Lung (tissue), 12 donors: ENCODE data around the gene CPA2. TPM values are rescaled to one million over a fixed set of nuclear protein-coding genes. Genes with fewer than 3 reads are reported as not detected.
"Not testable (repeated sequence)": the region's sequence is repeated elsewhere in the genome, so short reads cannot be mapped to it uniquely, and the experiment has no call there.

Experiments used
- ATAC-seq: fragments of 200-7000 bp; cut with Tn5 transposase; one replicate; pipeline ENCODE4 v1.9.1; 2020; ENCODE audit warnings: moderate number of reproducible peaks; ENCODE audit not compliant: insufficient read depth, low FRiP score
- DNase-seq, 3 donors: peaks; one replicate each; pipeline ENCODE4 v3.0.0-alpha.2; 2013 to 2017
- H3K27ac ChIP-seq, 2 donors: one replicate each; pipeline ENCODE4 v1.5.1; 2013; ENCODE audit warnings: mild to moderate bottlenecking in 2 of 2, moderate library complexity in 2 of 2, control low read depth in 1 of 2, inconsistent platforms in 1 of 2, low read depth in 1 of 2, low read length in 1 of 2
- H3K27me3 ChIP-seq, 3 donors: one replicate each; pipeline ENCODE4 v1.5.1; 2013; ENCODE audit warnings: low read length in 2 of 3; ENCODE audit not compliant: control insufficient read depth in 3 of 3, insufficient read depth in 3 of 3
- H3K36me3 ChIP-seq, 4 donors: one replicate each; pipeline ENCODE4 v1.5.1; 2013; ENCODE audit warnings: low read length in 4 of 4, mild to moderate bottlenecking in 1 of 4, moderate library complexity in 1 of 4; ENCODE audit not compliant: control insufficient read depth in 4 of 4, insufficient read depth in 4 of 4
- H3K4me1 ChIP-seq, 5 donors: one replicate each; pipeline ENCODE4 v1.5.1; 2013; ENCODE audit warnings: low read length in 5 of 5, mild to moderate bottlenecking in 2 of 5, moderate library complexity in 1 of 5; ENCODE audit not compliant: control insufficient read depth in 5 of 5, insufficient read depth in 5 of 5
- H3K4me3 ChIP-seq: one replicate; pipeline ENCODE4 v1.5.1; 2013; ENCODE audit warnings: mild to moderate bottlenecking, control low read depth, moderate library complexity
- H3K9ac ChIP-seq, 2 donors: one replicate each; pipeline ENCODE4 v1.5.1; 2013; ENCODE audit warnings: low read length in 2 of 2, control low read depth in 1 of 2; ENCODE audit not compliant: insufficient read depth in 1 of 2
- H3K9me3 ChIP-seq, 4 donors: one replicate each; pipeline ENCODE4 v1.5.1; 2013; ENCODE audit warnings: low read length in 3 of 4, mild to moderate bottlenecking in 1 of 4, moderate library complexity in 1 of 4; ENCODE audit not compliant: control insufficient read depth in 4 of 4, insufficient read depth in 3 of 4
- CTCF ChIP-seq: IDR thresholded peaks from 2 replicates; pipeline ENCODE4 v1.5.1; 2012; ENCODE audit warnings: mild to moderate bottlenecking; ENCODE audit errors: control extremely low read depth, extremely low read depth
- WGBS, 2 donors: extraction: QIAGEN DNeasy Blood & Tissue Kit; methylation state at CpG; one replicate each; pipeline ENCODE4 v1.1.7; 2013; 5-methylcytosine and 5-hydroxymethylcytosine counted together
- polyA plus RNA-seq, 2 donors: library from polyadenylated mRNA; stranded (reverse); fragments of 200-250 nt; gene quantifications; one replicate each; pipeline ENCODE4 v1.2.1, GENCODE V29; 2013
- total RNA-seq, 2 donors: library from RNA; depleted of rRNA in 1 of 2; stranded (reverse); fragments of >200 nt in 1 of 2; gene quantifications; one replicate each; pipeline ENCODE4 v1.2.1, GENCODE V29; 2014 to 2021
- donor health status: control.
- donor health status: control.
- donor health status: Bipolar disorder and iron deficiency.
- donor health status: healthy.
- donor health status: DM: yes; HTN: yes; CAD: no.

CPA2 gene
- total and polyA plus RNA-seq, 4 donors = 0.21 to 2.0 TPM; not detected in 2

DNA sequence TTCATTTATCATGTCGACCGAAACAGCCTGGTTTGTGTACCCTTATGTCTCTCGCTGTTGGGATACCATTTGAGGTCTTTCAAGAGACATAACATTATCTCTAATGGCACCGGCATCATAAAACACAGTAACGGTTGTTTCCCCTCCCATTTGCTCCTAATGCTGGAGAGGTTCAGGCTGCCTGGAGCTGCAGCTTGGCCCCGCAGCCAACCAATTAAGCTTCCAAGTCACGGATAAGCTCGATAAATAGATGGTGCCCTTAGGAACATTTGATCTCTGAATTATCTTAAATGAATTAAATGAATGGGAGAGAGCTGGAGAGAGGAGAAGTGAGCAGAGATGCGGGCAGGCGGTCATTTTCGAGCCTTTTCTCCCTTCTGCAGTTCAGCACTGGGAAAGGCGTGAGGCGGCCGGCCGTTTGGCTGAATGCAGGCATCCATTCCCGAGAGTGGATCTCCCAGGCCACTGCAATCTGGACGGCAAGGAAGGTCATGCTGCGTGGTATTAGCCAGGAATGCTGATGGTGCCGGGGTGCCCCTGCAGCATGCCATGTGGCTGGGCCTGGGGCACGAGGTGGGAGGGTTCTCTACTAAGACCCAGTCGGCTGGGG lies 38.9 kb downstream of the CPA2 start:
- WGBS, 2 donors = 85 to 93% methylated on average over 21 of the region's 21 CpGs

GRCh38 chr7:130309986-130310385 lies 43.3 kb downstream of the CPA2 start:
- H3K27me3 ChIP-seq = no peaks in the 10 kb centered on the region
- no peak overlapping the region for H3K9ac ChIP-seq
- WGBS, 2 donors = 79 to 88% methylated on average over 6 of the region's 6 CpGs
- H3K4me1 ChIP-seq = no peaks in the 10 kb centered on the region
- DNase-seq (no peak), ATAC-seq (no peak)
- H3K4me3 ChIP-seq = no peak overlapping the region
- TF ChIP-seq CTCF = no peak
- no peak overlapping the region for H3K27ac ChIP-seq
- H3K36me3 ChIP-seq = no peaks in the 10 kb centered on the region
- peaks cover 0 to 3% (median 0%) of the 10 kb centered on the region in 4 donors for H3K9me3 ChIP-seq

More for the DNA sequence above, 38.9 kb downstream of the CPA2 start:
- no peaks in the 10 kb centered on the region for H3K36me3 ChIP-seq
- H3K27me3 ChIP-seq = no peaks in the 10 kb centered on the region
- no peaks in the 10 kb centered on the region for H3K4me1 ChIP-seq
- H3K9ac ChIP-seq = no peak overlapping the region
- no peak overlapping the region for H3K27ac ChIP-seq
- H3K9me3 ChIP-seq = no peaks in the 10 kb centered on the region
- ATAC-seq (no peak), DNase-seq (no peak)
- no peak overlapping the region for H3K4me3 ChIP-seq
- no peak for TF ChIP-seq CTCF

GRCh38 chr7:130314305-130314704 lies 47.6 kb downstream of the CPA2 start:
- no peaks in the 10 kb centered on the region for H3K27me3 ChIP-seq
- no peak overlapping the region for H3K9ac ChIP-seq
- no peaks in the 10 kb centered on the region for H3K36me3 ChIP-seq
- no peak overlapping the region for H3K4me3 ChIP-seq
- peaks cover 0 to 3% (median 0%) of the 10 kb centered on the region in 4 donors for H3K9me3 ChIP-seq
- ATAC-seq (no peak), DNase-seq (no peak)
- no peaks in the 10 kb centered on the region for H3K4me1 ChIP-seq
- no peak overlapping the region for H3K27ac ChIP-seq
- TF ChIP-seq CTCF = no peak
- 76 to 80% methylated on average over 6 of the region's 6 CpGs for WGBS, 2 donors

DNA sequence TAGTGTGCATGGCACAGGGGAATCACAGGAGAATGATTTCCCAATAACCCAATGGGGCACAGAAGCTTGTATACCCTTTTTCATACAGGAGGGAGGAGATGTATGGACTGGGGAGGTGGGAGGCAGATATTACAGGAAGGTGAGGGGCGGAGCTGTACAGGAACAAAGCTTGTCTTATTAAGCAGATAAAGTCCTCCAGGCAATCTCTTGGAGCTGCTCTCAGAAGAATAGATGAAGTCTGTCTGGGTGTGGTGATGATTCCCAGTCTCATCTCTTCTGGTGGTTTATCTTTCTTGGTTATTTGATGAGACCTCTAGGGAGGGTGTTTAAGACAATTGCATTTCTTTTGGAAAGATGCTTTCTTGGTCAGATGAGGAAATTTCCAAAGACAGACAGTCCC lies 52.9 kb downstream of the CPA2 start:
- H3K27me3 ChIP-seq = no peaks in the 10 kb centered on the region
- H3K4me1 ChIP-seq = no peaks in the 10 kb centered on the region
- ATAC-seq (no peak), DNase-seq (no peak)
- 92 to 100% methylated on average over 1 of the region's 1 CpG for WGBS, 2 donors
- H3K4me3 ChIP-seq = no peak overlapping the region
- no peak for TF ChIP-seq CTCF
- no peak overlapping the region for H3K9ac ChIP-seq
- H3K36me3 ChIP-seq = no peaks in the 10 kb centered on the region
- no peaks in the 10 kb centered on the region for H3K9me3 ChIP-seq
- no peak overlapping the region for H3K27ac ChIP-seq

DNA sequence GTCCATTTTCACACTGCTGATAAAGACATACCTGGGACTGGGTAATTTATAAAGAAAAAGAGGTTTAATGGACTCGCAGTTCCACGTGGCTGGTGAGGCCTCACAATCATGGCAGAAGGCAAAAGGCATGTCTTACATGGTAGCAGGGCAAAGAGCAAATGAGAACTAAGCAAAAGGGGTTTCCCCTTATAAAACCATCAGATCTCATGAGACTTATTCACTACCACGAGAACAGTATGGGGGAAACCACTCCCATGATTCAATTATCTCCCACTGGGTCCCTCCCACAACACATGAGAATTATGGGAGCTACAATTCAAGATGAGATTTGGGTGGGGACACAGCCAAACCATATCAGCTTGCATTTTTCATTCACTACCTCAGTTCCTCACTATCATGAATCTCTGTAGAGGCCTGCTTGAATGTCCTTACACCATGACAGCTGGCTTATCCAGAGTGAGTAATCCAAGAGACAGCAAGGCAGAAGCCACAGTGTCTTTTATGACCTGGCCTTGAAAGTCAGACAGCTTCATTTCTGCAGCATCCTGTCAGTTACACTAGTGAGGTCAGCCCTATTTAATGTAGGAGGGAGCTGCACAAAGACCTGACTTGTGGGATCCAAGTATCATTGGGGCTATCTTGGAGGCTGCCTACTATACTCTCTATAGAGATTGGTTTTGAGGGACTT lies 55.0 kb downstream of the CPA2 start:
- not testable (repeated sequence) for DNase-seq, H3K36me3 ChIP-seq, ATAC-seq, H3K27me3 ChIP-seq, H3K27ac ChIP-seq, H3K9ac ChIP-seq, H3K9me3 ChIP-seq, H3K4me3 ChIP-seq, H3K4me1 ChIP-seq
- 87 to 91% methylated on average over 3 of the region's 3 CpGs for WGBS, 2 donors
